OCI-LY3 (cell line): Measurements from ENCODE around the gene TSNAXIP1.

ENCODE experiments used
- H2AFZ ChIP-seq: fragments of 200-600, 300-600 bp; shearing (Covaris generic); 2 replicates; pipeline ENCODE4 v1.6.0; 2014; ENCODE audit warnings: antibody characterized with exemption, low read depth, low read length
- H3K27ac ChIP-seq: fragments of 200-600, 300-600 bp; sonication (generic); 2 replicates; pipeline ENCODE4 v1.5.1; 2014; ENCODE audit warnings: mild to moderate bottlenecking, low read length, moderate library complexity, mixed read lengths
- H3K27me3 ChIP-seq: fragments of 200-600, 300-600 bp; sonication (generic); 2 replicates; pipeline ENCODE4 v1.6.1; 2014; ENCODE audit warnings: low read depth, low read length, mixed read lengths
- H3K36me3 ChIP-seq: fragments of 200-600, 300-600 bp; sonication (generic); replicated peaks from 2 replicates; pipeline ENCODE3; 2014; ENCODE audit warnings: low read depth, low read length, mixed read lengths
- H3K4me1 ChIP-seq: fragments of 300-600, 200-600 bp; sonication (generic); 2 replicates; pipeline ENCODE4 v1.6.1; 2014; ENCODE audit warnings: low read length, mixed read lengths
- H3K4me2 ChIP-seq: fragments of 200-600, 300-600 bp; sonication (generic); 2 replicates; pipeline ENCODE4 v1.6.1; 2014; ENCODE audit warnings: low read length, mixed read lengths
- H3K4me3 ChIP-seq: fragments of 300-600, 200-600 bp; sonication (generic); 2 replicates; pipeline ENCODE4 v1.5.1; 2014; ENCODE audit warnings: antibody characterized with exemption, mild to moderate bottlenecking, low read length, moderate library complexity
- H3K79me2 ChIP-seq: fragments of 300-600, 200-600 bp; shearing (Covaris generic); 2 replicates; pipeline ENCODE4 v1.6.1; 2014; ENCODE audit warnings: mild to moderate bottlenecking, low read length, mixed read lengths
- H3K9ac ChIP-seq: fragments of 300-600, 200-600 bp; shearing (Covaris generic); 2 replicates; pipeline ENCODE4 v1.6.0; 2014; ENCODE audit warnings: mild to moderate bottlenecking, low read length, moderate library complexity
- H3K9me3 ChIP-seq: fragments of 200-600, 300-600 bp; shearing (Covaris generic); 2 replicates; pipeline ENCODE4 v1.6.1; 2014; ENCODE audit warnings: low read length, mixed read lengths; ENCODE audit not compliant: insufficient read depth
- H4K20me1 ChIP-seq: fragments of 200-600, 300-600 bp; sonication (generic); 2 replicates; pipeline ENCODE4 v1.6.1; 2016; ENCODE audit warnings: low read length, mixed read lengths; ENCODE audit not compliant: insufficient read depth
- CTCF ChIP-seq: fragments of 200-600, 300-600 bp; sonication (generic); IDR thresholded peaks from 2 replicates; pipeline ENCODE4 v1.5.1; 2014; ENCODE audit warnings: antibody characterized with exemption, low read length, low read depth
- EZH2phosphoT487 ChIP-seq: fragments of 200-600 bp; shearing (Covaris generic); IDR thresholded peaks from 2 replicates; pipeline ENCODE4 v1.6.1; 2018; ENCODE audit warnings: antibody characterized with exemption, mixed run types, low read depth

The TSNAXIP1 gene

GRCh38 chr16:67806428-67807147 is at the start of gene TSNAXIP1, which contains the start of gene RANBP10:
TSNAXIP1 (plus strand) TSS chr16:67806889; CDS start chr16:67807150, 261 bp downstream.
RANBP10 (minus strand) TSS chr16:67806560; CDS start chr16:67806536, 24 bp downstream.
- H3K4me1 ChIP-seq = peaks cover 37% of the 10 kb centered on the region
- no peaks in the 10 kb centered on the region for H3K27me3 ChIP-seq
- peaks cover 38% of the 10 kb centered on the region for H3K79me2 ChIP-seq
- peak within 1 kb of the TSS; percentile 90 for H3K4me3 ChIP-seq
- H4K20me1 ChIP-seq = peaks cover 6% of the 10 kb centered on the region; the same call in 1 of the 2 replicates
- peak within 1 kb of the TSS; percentile 90 for H2AFZ ChIP-seq
- H3K9me3 ChIP-seq = no peaks in the 10 kb centered on the region
- peak within 1 kb of the TSS; percentile 89 for H3K4me2 ChIP-seq
- H3K36me3 ChIP-seq = peaks cover 14% of the 10 kb centered on the region
- peak within 1 kb of the TSS; percentile 45 for H3K27ac ChIP-seq
- peak within 1 kb of the TSS; percentile 95 for H3K9ac ChIP-seq
- TF ChIP-seq CTCF (no peak), EZH2phosphoT487 (no peak)

- H2AFZ ChIP-seq = no peak overlapping the region
- no peaks in the 10 kb centered on the region for H3K9me3 ChIP-seq
- H3K4me3 ChIP-seq = no peak overlapping the region
Observed at GRCh38 chr16:67758006-67758405, 48.7 kb upstream of the TSNAXIP1 start.

GRCh38 chr16:67758966-67759365 is 47.7 kb upstream of the TSNAXIP1 start:
- Histone ChIP-seq H4K20me1 (0 out of 2 replicates have a peak, but pooled peaks cover 12% of the 10 kb centered on the region), H3K27ac (no peak overlapping the region), H3K9ac (no peak overlapping the region)

More at GRCh38 chr16:67758006-67758405, 48.7 kb upstream of the TSNAXIP1 start:
- H3K27me3 ChIP-seq = no peaks in the 10 kb centered on the region
- peaks cover 4% of the 10 kb centered on the region for H3K36me3 ChIP-seq
- H3K27ac ChIP-seq = no peak overlapping the region
- H4K20me1 ChIP-seq = 0 out of 2 replicates have a peak, but pooled peaks cover 10% of the 10 kb centered on the region
- no peak overlapping the region for H3K4me2 ChIP-seq
- no peak overlapping the region for H3K9ac ChIP-seq
- no peaks in the 10 kb centered on the region for H3K4me1 ChIP-seq
- no peak for TF ChIP-seq EZH2phosphoT487
- no peak for TF ChIP-seq CTCF
- no peaks in the 10 kb centered on the region for H3K79me2 ChIP-seq

More at GRCh38 chr16:67758966-67759365, 47.7 kb upstream of the TSNAXIP1 start:
- no peaks in the 10 kb centered on the region for H3K4me1 ChIP-seq
- no peak overlapping the region for H3K4me2 ChIP-seq
- peaks cover 4% of the 10 kb centered on the region for H3K36me3 ChIP-seq
- H3K79me2 ChIP-seq = no peaks in the 10 kb centered on the region
- H2AFZ ChIP-seq = no peak overlapping the region
- TF ChIP-seq EZH2phosphoT487 (no peak), CTCF (no peak)
- no peak overlapping the region for H3K4me3 ChIP-seq
- no peaks in the 10 kb centered on the region for H3K9me3 ChIP-seq
- H3K27me3 ChIP-seq = no peaks in the 10 kb centered on the region
